Suprapubic skin (tissue), 4 donors: Measurements from ENCODE around the gene CRACR2B. TPM values are rescaled to one million over a fixed set of nuclear protein-coding genes. Genes with fewer than 3 reads are reported as not detected.

Source experiments
- DNase-seq, 2 donors: peaks; one replicate each; pipeline ENCODE4 v3.0.0-alpha.2; 2019; ENCODE audit warnings: low spot score in 2 of 2
- H3K27ac ChIP-seq: fragments of 200-600 bp; sonication (generic); one replicate; pipeline ENCODE4 v1.5.1; 2019
- H3K27me3 ChIP-seq: fragments of 200-600 bp; sonication (generic); one replicate; pipeline ENCODE4 v1.5.1; 2019
- H3K36me3 ChIP-seq: fragments of 200-600 bp; sonication (generic); one replicate; pipeline ENCODE4 v1.5.1; 2019
- H3K4me1 ChIP-seq: fragments of 200-600 bp; sonication (generic); one replicate; pipeline ENCODE4 v1.5.1; 2019
- H3K4me3 ChIP-seq: fragments of 200-600 bp; sonication (generic); one replicate; pipeline ENCODE4 v1.5.1; 2019; ENCODE audit warnings: mild to moderate bottlenecking
- H3K9me3 ChIP-seq: fragments of 200-600 bp; sonication (generic); one replicate; pipeline ENCODE4 v1.5.1; 2019
- EP300 ChIP-seq: sonication (generic); formaldehyde crosslinking; IDR thresholded peaks from one replicate; pipeline ENCODE4 v1.6.1; 2017; ENCODE audit warnings: antibody characterized with exemption
- POLR2A ChIP-seq, 2 donors: fragments of 450-650 bp; IDR thresholded peaks; one replicate each; pipeline ENCODE4 v1.6.1; 2017; ENCODE audit warnings: antibody characterized with exemption in 2 of 2, mild to moderate bottlenecking in 2 of 2, moderate library complexity in 2 of 2
- POLR2AphosphoS5 ChIP-seq, 3 donors: sonication (generic); formaldehyde crosslinking; IDR thresholded peaks; one replicate each; pipeline ENCODE4 v1.6.1; 2017; ENCODE audit warnings: antibody characterized with exemption in 3 of 3
- WGBS: methylation state at CpG from one replicate; pipeline ENCODE4 v1.1.5; 2018; 5-methylcytosine and 5-hydroxymethylcytosine counted together
- total RNA-seq, 4 donors: library from RNA; depleted of rRNA; stranded (reverse); fragments of >200 nt; gene quantifications; one replicate each; pipeline ENCODE4 v1.1.0, GENCODE V29; 2016
- TF ChIP-seq, protein P1 (sequence below), 2 donors: fragments of 200-600 bp in 1 of 2; fragments of 450-650 bp in 1 of 2; sonication (generic) in 1 of 2; IDR thresholded peaks; one replicate each; pipeline ENCODE4 v1.5.1; 2016 to 2019; ENCODE audit warnings: antibody characterized with exemption in 2 of 2, mild to moderate bottlenecking in 1 of 2, moderate library complexity in 1 of 2

The CRACR2B gene
- total RNA-seq, 4 donors from 2014 or later, result 14.0 to 35.5 (median 29.6) TPM

DNA sequence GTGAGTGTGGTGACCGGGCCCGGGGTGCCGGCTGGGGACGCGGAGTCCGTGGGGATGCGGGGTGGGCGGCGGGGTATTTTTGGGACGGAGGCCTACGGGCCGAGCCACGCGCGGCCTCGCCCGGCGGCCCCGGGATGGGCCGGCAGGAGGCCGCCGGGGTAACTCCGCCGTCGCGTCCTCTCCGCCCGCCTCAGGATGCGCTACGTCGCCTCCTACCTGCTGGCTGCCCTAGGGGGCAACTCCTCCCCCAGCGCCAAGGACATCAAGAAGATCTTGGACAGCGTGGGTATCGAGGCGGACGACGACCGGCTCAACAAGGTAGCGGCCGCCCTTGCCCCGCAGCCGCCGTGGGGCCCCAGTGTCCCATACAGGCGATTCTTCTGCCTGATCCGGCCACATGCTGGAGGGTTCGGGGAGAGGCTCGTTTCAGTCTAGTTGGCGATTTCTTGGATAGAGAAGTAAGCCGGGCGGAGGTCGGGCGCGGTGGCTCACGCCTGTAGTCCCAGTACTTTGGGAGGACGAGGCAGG lies 17.6 kb upstream of the CRACR2B start:
- Histone ChIP-seq H3K36me3 (peaks cover 30% of the 10 kb centered on the region), H3K4me1 (peaks cover 43% of the 10 kb centered on the region), H3K4me3 (peak overlapping the region; percentile 98), H3K9me3 (no peaks in the 10 kb centered on the region), H3K27me3 (no peaks in the 10 kb centered on the region), H3K27ac (peak overlapping the region; percentile 95)
- no peak for TF ChIP-seq POLR2AphosphoS5 (IDR thresholded peaks at IDR 0.05)
- no peak for TF ChIP-seq EP300
- TF ChIP-seq, protein P1, sequence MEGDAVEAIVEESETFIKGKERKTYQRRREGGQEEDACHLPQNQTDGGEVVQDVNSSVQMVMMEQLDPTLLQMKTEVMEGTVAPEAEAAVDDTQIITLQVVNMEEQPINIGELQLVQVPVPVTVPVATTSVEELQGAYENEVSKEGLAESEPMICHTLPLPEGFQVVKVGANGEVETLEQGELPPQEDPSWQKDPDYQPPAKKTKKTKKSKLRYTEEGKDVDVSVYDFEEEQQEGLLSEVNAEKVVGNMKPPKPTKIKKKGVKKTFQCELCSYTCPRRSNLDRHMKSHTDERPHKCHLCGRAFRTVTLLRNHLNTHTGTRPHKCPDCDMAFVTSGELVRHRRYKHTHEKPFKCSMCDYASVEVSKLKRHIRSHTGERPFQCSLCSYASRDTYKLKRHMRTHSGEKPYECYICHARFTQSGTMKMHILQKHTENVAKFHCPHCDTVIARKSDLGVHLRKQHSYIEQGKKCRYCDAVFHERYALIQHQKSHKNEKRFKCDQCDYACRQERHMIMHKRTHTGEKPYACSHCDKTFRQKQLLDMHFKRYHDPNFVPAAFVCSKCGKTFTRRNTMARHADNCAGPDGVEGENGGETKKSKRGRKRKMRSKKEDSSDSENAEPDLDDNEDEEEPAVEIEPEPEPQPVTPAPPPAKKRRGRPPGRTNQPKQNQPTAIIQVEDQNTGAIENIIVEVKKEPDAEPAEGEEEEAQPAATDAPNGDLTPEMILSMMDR (IDR thresholded peaks at IDR 0.05), result no peak
- TF ChIP-seq POLR2A (IDR thresholded peaks at IDR 0.05), result no peak
- DNase-seq, result no peak
- WGBS, result under 1% methylated on average over 24 of the region's 55 CpGs

DNA sequence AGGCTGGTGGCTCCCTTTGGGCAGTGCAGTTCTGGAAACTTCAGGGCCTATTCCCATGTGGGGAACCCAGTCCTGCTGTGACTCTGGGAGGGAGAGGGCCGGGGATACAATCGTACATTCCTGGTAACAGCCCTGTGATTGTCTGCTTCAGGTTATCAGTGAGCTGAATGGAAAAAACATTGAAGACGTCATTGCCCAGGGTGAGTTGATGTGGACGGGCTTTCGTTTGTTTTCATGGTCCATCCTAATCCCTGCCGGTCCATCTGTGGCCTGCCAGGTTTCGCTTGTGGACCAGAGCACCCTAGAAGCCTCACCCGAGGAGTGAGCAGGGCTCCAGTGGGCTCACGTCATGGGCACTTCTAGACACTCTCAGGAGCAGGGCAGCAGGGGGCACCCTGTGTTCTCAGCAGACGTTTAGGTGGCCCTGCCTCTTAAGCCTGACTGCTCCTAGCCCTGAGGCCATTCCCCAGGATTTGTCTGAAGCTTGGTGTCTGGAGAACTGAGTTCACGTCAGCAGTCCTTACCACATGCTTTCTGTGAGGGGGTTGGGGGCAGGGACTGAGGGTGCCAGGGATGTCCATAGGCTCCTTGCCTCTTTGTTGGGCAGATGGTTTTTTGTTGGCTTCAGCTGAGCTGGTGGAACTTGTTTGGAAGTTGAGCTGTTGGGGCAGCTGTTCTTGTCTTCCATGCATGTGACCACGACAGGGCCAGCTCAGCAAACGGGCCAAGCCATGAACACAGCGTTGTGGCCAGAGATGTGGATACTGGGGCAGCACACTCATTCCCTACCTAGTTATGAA lies 16.1 kb upstream of the CRACR2B start:
- no peaks in the 10 kb centered on the region for H3K9me3 ChIP-seq
- H3K36me3 ChIP-seq, result peaks cover 30% of the 10 kb centered on the region
- H3K27me3 ChIP-seq, result no peaks in the 10 kb centered on the region
- peak overlapping the region; percentile 98 for H3K4me3 ChIP-seq
- 74% methylated on average over 10 of the region's 14 CpGs for WGBS
- no peak for DNase-seq
- peak overlapping the region; percentile 34 for H3K27ac ChIP-seq
- TF ChIP-seq POLR2A (IDR thresholded peaks at IDR 0.05) (no peak), POLR2AphosphoS5 (IDR thresholded peaks at IDR 0.05) (no peak), EP300 (no peak)
- TF ChIP-seq, protein P1 (IDR thresholded peaks at IDR 0.05), result no peak
- H3K4me1 ChIP-seq, result peaks cover 35% of the 10 kb centered on the region

DNA sequence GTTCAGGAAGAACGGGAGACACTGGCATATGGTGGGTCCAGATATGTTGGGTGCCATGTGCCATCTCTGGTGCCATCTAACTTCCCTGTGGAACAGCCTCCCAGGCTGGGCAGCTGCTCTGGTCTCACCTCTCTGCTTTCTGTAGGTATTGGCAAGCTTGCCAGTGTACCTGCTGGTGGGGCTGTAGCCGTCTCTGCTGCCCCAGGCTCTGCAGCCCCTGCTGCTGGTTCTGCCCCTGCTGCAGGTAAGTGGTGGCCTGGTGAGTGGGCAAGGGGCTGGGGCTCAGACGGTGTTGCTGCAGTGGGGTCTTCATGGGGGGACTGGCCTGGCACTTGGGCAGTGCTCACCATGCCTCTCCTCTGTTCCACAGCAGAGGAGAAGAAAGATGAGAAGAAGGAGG lies 15.3 kb upstream of the CRACR2B start:
- no peak overlapping the region for H3K4me3 ChIP-seq
- H3K4me1 ChIP-seq, result peaks cover 35% of the 10 kb centered on the region
- no peak overlapping the region for H3K27ac ChIP-seq
- no peak for TF ChIP-seq POLR2AphosphoS5 (IDR thresholded peaks at IDR 0.05)
- TF ChIP-seq POLR2A (IDR thresholded peaks at IDR 0.05), result no peak
- TF ChIP-seq, protein P1 (IDR thresholded peaks at IDR 0.05), result no peak
- no peak for TF ChIP-seq EP300
- H3K9me3 ChIP-seq, result no peaks in the 10 kb centered on the region
- peaks cover 30% of the 10 kb centered on the region for H3K36me3 ChIP-seq
- H3K27me3 ChIP-seq, result no peaks in the 10 kb centered on the region
- no peak for DNase-seq
- WGBS, result 75% methylated on average over 3 of the region's 3 CpGs

DNA sequence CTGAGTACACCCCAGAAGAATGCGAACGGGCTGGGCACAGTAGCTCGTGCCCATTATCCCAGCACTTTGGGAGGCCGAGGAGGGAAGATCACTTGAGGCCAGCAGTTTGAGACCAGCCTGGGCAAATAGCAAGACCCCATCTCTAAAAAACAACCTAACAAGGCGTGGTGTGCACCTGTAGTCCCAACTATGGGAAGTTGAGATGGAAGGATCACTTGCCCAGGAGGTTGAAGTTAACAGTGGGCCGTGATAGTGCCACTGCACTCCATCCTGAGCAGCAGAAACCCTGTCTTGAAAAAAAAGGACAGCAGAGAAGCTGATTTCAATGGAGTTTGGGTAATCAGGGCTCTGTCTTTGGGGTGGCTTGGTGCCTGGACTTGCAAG lies 14.7 kb upstream of the CRACR2B start:
- peaks cover 32% of the 10 kb centered on the region for H3K4me1 ChIP-seq
- TF ChIP-seq, protein P1 (IDR thresholded peaks at IDR 0.05), result no peak
- TF ChIP-seq EP300 (no peak), POLR2AphosphoS5 (IDR thresholded peaks at IDR 0.05) (no peak), POLR2A (IDR thresholded peaks at IDR 0.05) (no peak)
- no peak overlapping the region for H3K4me3 ChIP-seq
- no peaks in the 10 kb centered on the region for H3K27me3 ChIP-seq
- no peak overlapping the region for H3K27ac ChIP-seq
- H3K36me3 ChIP-seq, result peaks cover 30% of the 10 kb centered on the region
- H3K9me3 ChIP-seq, result no peaks in the 10 kb centered on the region
- DNase-seq, result no peak
- 100% methylated on average over 2 of the region's 6 CpGs for WGBS

DNA sequence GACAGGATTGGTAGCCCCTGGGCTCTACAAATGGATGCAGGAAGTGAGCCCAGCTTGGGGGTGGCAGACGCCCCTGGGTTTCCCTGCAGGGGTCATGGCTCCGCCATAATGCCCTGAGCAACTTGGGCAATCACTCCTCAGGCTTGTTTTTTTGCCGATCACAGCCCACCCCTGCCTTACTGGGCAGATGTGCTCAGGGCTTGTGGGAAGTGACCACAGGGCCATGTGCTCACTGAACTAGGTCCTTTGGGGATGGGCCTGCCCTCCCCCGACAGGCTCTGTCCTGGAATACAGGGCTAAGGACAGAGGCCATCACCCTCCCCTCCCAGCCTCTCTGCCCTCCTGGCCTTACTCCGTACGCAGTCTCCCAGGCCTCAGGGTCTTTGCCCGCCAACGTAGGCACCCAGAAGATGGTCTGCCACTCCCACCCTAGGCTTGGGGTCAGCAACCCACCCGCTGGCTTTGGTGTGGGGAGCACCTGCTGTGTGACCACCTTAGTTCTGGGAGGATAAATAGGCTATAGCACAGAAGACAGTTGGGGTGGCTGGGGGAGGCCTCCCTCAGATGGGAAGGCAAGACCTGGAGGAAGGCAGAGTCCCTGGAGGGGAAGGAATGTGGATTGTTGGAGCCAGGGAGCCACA lies 14.1 kb upstream of the CRACR2B start:
- Histone ChIP-seq H3K9me3 (no peaks in the 10 kb centered on the region), H3K36me3 (peaks cover 30% of the 10 kb centered on the region), H3K27me3 (no peaks in the 10 kb centered on the region), H3K4me3 (no peak overlapping the region), H3K27ac (no peak overlapping the region), H3K4me1 (peaks cover 32% of the 10 kb centered on the region)
- 74% methylated on average over 7 of the region's 9 CpGs for WGBS
- TF ChIP-seq POLR2A (IDR thresholded peaks at IDR 0.05) (no peak), EP300 (no peak), POLR2AphosphoS5 (IDR thresholded peaks at IDR 0.05) (no peak)
- TF ChIP-seq, protein P1 (IDR thresholded peaks at IDR 0.05), result no peak
- DNase-seq, result no peak
